HL-60/S4 treated with retinoic acid at 250 ng/mL for 4 days and 3 days (cell line): ENCODE measurements around the gene LSS.

Experiments
- in situ Hi-C: fragments of 300-500 bp; cut with MboI; formaldehyde crosslinking; loops from 2 replicates; pipeline ENCODE4 v1.7.0; 2022; ENCODE audit warnings: low sequenced_read_pairs

Gene LSS

GRCh38 chr21:46228345-46229051 is at the start of gene LSS:
TSS of gene LSS (minus strand) at chr21:46228774. CDS start at chr21:46228745, 29 bp downstream.
- in situ Hi-C loops = no loop called here

DNA sequence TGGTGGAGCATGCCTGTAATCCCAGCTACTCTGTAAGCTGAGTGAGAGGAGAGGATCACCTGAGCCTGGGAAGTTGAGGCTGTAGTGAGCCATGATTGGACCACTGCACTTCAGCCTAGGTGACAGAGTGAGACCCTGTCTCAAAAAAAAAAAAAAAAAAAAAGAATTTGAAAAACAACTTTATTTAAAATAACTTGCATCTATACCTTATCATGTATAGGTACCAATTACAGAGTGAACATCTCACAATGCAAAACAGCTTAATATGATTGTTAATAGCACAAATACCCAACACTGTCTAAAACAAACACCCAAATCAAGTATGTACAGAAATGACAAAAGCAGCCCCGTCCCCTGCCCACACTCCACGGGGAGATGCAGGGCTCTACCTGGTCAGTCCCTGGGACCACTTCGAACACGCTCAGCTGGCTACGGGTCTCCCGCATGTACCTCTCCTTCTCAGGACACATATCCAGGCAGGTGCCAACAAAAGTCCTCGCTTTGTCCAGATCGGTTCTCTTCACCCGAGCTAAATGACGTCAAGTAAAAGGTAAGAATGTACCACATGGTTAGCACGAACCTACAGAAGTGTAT is 46.3 kb upstream of the LSS start:
- in situ Hi-C loops = no loop called here

- in situ Hi-C loops = no loop called here
These were observed 44.8 kb upstream of the LSS start for GRCh38 chr21:46273341-46273740.

- in situ Hi-C loops = no loop called here
These were observed 40.9 kb upstream of the LSS start for GRCh38 chr21:46269466-46269865.

DNA sequence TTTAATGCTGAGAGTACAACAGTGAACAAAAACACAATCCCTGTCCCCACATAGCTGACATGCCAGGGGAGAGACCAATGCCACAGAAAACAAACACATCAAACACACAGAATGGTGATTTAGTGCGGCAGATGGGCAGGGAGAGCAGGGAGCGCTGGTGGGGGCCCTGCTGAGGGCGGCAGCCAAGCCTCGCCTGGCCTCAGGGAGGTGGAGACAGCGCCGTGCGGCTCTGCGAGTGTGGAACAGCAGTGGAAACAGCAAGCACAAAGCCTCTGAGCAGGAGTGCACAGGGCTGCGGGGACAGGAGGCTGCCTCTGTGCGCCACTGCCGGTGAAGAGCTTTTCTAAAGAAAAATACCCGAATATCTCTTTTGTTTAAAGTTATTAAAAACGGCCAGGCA is 39.8 kb upstream of the LSS start:
- in situ Hi-C loops = no loop called here

DNA sequence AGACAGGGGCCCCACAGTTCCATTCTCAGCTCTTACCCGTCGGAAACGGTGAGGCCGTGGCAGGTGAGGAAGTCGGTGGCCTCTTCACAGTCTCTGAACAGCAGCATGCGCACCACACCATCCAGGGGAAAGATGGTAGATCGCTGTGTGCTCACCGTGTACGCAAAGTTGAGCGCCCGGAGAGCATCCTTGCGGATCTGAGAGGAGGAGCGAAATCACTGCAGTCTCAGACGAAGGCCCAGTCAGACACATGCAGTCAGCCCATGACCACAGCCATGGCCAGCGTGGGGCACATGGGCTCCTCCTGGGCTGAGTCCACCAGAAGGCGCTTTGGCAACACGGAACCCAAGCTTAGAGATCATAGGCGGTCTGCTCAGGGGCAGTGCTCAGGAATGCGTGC is 38.4 kb upstream of the LSS start:
- in situ Hi-C loops = no loop called here

- in situ Hi-C loops = no loop called here
These were observed 37.4 kb upstream of the LSS start for GRCh38 chr21:46265736-46266525.

GRCh38 chr21:46264690-46265144 is 36.1 kb upstream of the LSS start:
- in situ Hi-C loops = no loop called here

GRCh38 chr21:46264046-46264689 is 35.6 kb upstream of the LSS start:
- in situ Hi-C loops = no loop called here

DNA sequence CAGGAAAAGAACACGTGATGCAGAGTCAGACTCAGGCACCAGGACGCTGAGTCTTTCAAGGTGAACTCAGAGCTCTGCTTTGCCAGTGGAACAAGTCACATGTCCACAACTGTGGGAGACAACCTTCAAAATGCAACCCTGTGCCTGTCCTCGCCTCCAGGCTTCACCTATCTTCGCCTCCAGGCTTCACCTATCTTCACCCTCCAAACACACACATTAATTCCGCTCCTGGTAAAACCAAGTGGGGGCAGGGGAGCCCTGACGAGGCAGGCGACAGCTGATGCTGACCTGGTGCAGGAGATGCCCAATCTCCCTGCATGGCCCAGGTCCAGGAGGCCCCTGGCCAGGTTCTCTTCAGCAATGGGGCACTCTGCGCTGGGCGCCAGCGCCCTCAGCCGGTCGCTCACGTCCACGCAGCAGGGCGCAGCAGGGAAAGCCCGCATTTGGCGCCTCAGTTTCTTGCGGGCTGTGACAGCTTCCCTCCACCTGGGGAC is 28.0 kb upstream of the LSS start:
- in situ Hi-C loops = no loop called here

- in situ Hi-C loops = no loop called here
These were observed 27.3 kb upstream of the LSS start for GRCh38 chr21:46255758-46256337.

DNA sequence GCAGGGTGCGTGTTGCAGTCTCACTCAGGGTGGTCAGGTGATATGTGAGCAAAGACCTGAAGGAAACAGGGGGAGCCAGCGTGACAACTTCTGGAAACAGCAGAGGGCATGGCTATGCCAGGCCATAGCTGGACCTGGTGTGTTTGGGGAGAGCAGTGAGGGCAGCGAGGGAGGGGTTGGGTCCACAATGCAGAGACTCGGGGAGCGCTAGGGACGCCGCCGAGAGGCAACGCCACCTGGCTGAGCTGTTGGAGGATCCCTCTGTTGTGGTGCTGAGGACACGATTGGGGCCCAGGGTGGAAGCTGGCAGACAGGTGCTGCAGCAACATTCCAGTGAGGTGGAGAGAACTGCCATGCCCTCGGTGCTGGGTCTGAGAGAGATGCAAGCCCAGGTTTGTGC is 26.6 kb upstream of the LSS start:
- in situ Hi-C loops = no loop called here

GRCh38 chr21:46254208-46254975 is 25.8 kb upstream of the LSS start:
- in situ Hi-C loops = no loop called here

GRCh38 chr21:46253610-46254124 is 25.1 kb upstream of the LSS start:
- in situ Hi-C loops = no loop called here

DNA sequence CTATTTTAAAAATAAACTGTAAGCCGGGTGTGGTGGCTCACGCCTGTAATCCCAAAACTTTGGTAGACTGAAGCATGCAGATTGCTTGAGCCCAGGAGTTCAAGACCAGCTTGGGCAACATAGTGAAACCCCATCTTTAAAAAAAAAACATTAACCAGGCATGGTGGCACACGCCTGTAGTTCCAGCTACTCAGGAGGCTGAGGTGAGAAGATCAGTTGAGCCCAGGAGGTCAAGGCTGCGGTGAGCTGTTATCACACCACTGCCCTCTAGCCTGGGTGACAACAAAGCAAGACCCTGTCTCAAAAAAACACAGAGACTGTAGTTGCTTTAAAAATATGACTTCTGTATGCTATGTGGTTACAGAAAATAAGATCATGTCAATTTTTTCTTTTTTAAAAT is 24.3 kb upstream of the LSS start:
- in situ Hi-C loops = no loop called here

- in situ Hi-C loops = no loop called here
These were observed 21.7 kb upstream of the LSS start for GRCh38 chr21:46250146-46250725.

GRCh38 chr21:46248827-46249226 is 20.3 kb upstream of the LSS start:
- in situ Hi-C loops = no loop called here

- in situ Hi-C loops = no loop called here
These were observed 19.8 kb upstream of the LSS start for GRCh38 chr21:46248422-46248782.

DNA sequence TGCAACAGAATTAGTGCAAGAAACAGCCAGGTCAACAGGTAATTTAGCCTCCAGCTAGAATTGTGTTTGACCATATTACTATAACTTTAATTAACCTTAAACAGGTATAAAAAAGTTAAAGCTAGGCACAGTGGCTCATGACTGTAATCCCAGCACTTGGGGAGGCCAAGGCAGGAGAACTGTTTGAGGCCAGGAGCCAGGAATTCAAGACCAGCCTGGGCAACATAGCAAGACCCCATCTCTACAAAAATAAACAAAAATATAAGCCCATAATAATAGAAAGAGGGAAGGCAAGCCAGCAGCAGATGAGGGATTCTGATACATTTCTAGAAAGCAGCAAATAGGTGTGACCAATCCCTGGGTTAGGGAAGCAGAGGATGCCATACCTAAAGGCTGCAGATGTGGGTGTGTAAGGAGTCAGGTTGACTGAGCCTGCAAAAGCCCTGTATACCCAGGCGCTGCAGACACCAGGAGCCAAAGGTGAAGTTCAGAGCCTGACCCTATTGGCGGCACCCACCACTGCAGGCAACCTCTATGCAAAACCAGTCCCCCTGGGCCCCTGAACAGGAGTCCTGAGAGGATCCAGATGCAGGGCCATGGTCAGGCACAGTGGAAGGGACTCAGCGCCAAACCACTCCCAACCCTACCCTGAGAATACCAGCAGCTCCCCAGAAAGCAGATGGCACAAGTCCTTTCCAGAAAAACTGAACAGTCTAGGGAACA is 19.3 kb upstream of the LSS start:
- in situ Hi-C loops = no loop called here
